Heart right ventricle (tissue), 16 donors: ENCODE results near the gene GRIK2. TPM values are rescaled to one million over a fixed set of nuclear protein-coding genes. Genes with fewer than 3 reads are reported as not detected.
A peak's percentile ranks its signal among the peaks of the same experiment; 100 is the strongest.

Experiments
- ATAC-seq, 8 donors: fragments of 200-7000 bp; cut with Tn5 transposase; one replicate each; pipeline ENCODE4 v1.9.1; 2020; ENCODE audit warnings: mild to moderate bottlenecking in 8 of 8, moderate library complexity in 8 of 8, moderate number of reproducible peaks in 1 of 8
- DNase-seq, 2 donors: peaks; one replicate each; pipeline ENCODE4 v3.0.0-alpha.2; 2020
- H3K27ac ChIP-seq, 10 donors: fragments of 200-600 bp; sonication (generic) in 2 of 10; one replicate each; pipeline versions ENCODE4 v1.5.0 to v1.8.0; 2020 to 2022; ENCODE audit warnings: mild to moderate bottlenecking in 3 of 10
- H3K27me3 ChIP-seq, 7 donors: fragments of 200-600 bp; one replicate each; pipeline ENCODE4 v1.8.0; 2021 to 2022; ENCODE audit warnings: mild to moderate bottlenecking in 2 of 7
- H3K36me3 ChIP-seq, 9 donors: fragments of 200-600 bp; sonication (generic) in 1 of 9; one replicate each; pipeline versions ENCODE4 v1.5.0 to v1.8.0; 2020 to 2022; ENCODE audit warnings: mild to moderate bottlenecking in 2 of 9
- H3K4me1 ChIP-seq, 9 donors: fragments of 200-600 bp; sonication (generic) in 1 of 9; one replicate each; pipeline versions ENCODE4 v1.5.0 to v1.8.0; 2020 to 2022; ENCODE audit warnings: mild to moderate bottlenecking in 4 of 9
- H3K4me3 ChIP-seq, 10 donors: fragments of 200-600 bp; sonication (generic) in 2 of 10; one replicate each; pipeline versions ENCODE4 v1.5.0 to v1.8.0; 2020 to 2022; ENCODE audit warnings: mild to moderate bottlenecking in 7 of 10, moderate library complexity in 2 of 10
- H3K9me3 ChIP-seq, 11 donors: fragments of 200-600 bp in 10 of 11; sonication (generic) in 2 of 11; one replicate each; pipeline versions ENCODE4 v1.5.0 to v1.8.0; 2013 to 2022; ENCODE audit warnings: mild to moderate bottlenecking in 2 of 11, control low read depth in 1 of 11, moderate library complexity in 1 of 11
- WGBS, 2 donors: extraction: QIAGEN DNeasy Blood & Tissue Kit; methylation state at CpG; one replicate each; pipeline ENCODE4 v1.1.7; 2013; ENCODE audit warnings: inconsistent platforms in 1 of 2; 5-methylcytosine and 5-hydroxymethylcytosine counted together
- intact Hi-C, 10 donors: fragments of 100-400 bp; cut with DNase I; formaldehyde crosslinking; loops; one replicate each; pipeline versions ENCODE4 v1.11.1 to v1.14.2; 2022
- polyA plus RNA-seq, 2 donors: library from polyadenylated mRNA; stranded (reverse); fragments of 200-250 nt; gene quantifications; one replicate each; pipeline ENCODE4 v1.2.3, GENCODE V29; 2013
- total RNA-seq, 10 donors: library from RNA; stranded (reverse); fragmentation: NEBNext Ultra II Directional in 3 of 10; extraction: Animal tissue kit (Norgen Biotek cat#: 25700) in 3 of 10; gene quantifications; one replicate each; pipeline versions ENCODE4 v1.2.1 to v1.2.4, GENCODE V29; 2021 to 2023
- TF ChIP-seq, protein P1 (sequence below), 9 donors: fragments of 200-600 bp; sonication (generic) in 2 of 9; IDR thresholded peaks; one replicate each; pipeline versions ENCODE4 v1.5.0 to v1.8.0; 2021 to 2022; ENCODE audit warnings: antibody characterized with exemption in 9 of 9, mild to moderate bottlenecking in 5 of 9, moderate library complexity in 1 of 9
- donor health status: Arrhythmogenic right ventricular cardiomyopathy.
- donor health status: ischemic (EF 13 %, LVEDD 7.1; RV severe dilation, severe dysfunction).
- donor health status: healthy with polysubstance abuse.
- donor health status: DM: no; HTN: yes; CAD: no.
- donor health status: DM: no; HTN: no; CAD: no.
- donor health status: ischemic (EF 25% LVEDD 6.9; RV normal size, moderate dysfunction).
- donor health status: ischemic (EF 25% LVEDD 5.7; RV mildly dilated, moderate dysfunction).
- donor health status: healthy.
- donor health status: DM: yes; HTN: yes; CAD: no.
- donor health status: Ischemic cardiomyopathy.
- donor health status: ischemic (EF 35%, LVEDD 5.7; RV mildly dilated, moderate dysfunction).
- donor health status: nonischemic (EF 11% LVEDD 7.7; RV severe dilation, severe dysfunction).
- donor health status: DM: yes; HTN: yes; CAD: no.
- donor health status: PGD.
- donor health status: ischemic (EF 29% LVEDD 5.4; RV normal size, mild dysfunction).
- donor health status: nonischemic (EF 23%, LVEDD 6.1; RV moderate dilation, normal function).

GRIK2 gene
- total and polyA plus RNA-seq, 12 donors = 0.13 to 7.0 (median 2.5) TPM

DNA sequence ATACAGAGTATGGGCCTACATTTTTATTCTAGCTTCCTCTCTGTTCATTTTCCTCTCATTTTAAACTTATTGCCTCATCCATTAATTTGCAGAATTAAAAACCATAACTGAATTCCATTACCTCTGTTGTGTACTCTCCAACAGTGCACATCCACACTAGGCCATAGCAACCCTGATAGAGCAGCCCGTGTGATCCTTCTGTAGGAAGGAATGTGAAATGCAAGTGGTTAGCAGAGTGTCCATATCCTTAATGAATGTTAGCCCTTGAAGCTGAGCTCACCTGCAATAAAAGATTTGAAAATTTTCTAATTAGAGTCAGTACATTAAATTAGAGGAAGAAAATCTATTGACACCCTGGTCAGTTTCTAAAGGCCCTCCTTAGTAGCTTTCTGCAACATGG lies 6.5 kb upstream of the GRIK2 start:
- no peaks in the 10 kb centered on the region for H3K36me3 ChIP-seq
- DNase-seq (no peak), ATAC-seq (no peak)
- TF ChIP-seq, protein P1, sequence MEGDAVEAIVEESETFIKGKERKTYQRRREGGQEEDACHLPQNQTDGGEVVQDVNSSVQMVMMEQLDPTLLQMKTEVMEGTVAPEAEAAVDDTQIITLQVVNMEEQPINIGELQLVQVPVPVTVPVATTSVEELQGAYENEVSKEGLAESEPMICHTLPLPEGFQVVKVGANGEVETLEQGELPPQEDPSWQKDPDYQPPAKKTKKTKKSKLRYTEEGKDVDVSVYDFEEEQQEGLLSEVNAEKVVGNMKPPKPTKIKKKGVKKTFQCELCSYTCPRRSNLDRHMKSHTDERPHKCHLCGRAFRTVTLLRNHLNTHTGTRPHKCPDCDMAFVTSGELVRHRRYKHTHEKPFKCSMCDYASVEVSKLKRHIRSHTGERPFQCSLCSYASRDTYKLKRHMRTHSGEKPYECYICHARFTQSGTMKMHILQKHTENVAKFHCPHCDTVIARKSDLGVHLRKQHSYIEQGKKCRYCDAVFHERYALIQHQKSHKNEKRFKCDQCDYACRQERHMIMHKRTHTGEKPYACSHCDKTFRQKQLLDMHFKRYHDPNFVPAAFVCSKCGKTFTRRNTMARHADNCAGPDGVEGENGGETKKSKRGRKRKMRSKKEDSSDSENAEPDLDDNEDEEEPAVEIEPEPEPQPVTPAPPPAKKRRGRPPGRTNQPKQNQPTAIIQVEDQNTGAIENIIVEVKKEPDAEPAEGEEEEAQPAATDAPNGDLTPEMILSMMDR (IDR thresholded peaks at IDR 0.05) = peak in 1 of 9 donors; percentile 10
- no peaks in the 10 kb centered on the region for H3K4me1 ChIP-seq
- WGBS, 2 donors = 20 to 22% methylated on average over 1 of the region's 1 CpG
- no peak overlapping the region for H3K4me3 ChIP-seq
- no peak overlapping the region for H3K27ac ChIP-seq
- intact Hi-C loops = no loop called here
- peaks cover under 1 to 27% (median 14%) of the 10 kb centered on the region in 7 donors for H3K27me3 ChIP-seq
- peaks cover 0 to 2% (median 0%) of the 10 kb centered on the region in 11 donors for H3K9me3 ChIP-seq

DNA sequence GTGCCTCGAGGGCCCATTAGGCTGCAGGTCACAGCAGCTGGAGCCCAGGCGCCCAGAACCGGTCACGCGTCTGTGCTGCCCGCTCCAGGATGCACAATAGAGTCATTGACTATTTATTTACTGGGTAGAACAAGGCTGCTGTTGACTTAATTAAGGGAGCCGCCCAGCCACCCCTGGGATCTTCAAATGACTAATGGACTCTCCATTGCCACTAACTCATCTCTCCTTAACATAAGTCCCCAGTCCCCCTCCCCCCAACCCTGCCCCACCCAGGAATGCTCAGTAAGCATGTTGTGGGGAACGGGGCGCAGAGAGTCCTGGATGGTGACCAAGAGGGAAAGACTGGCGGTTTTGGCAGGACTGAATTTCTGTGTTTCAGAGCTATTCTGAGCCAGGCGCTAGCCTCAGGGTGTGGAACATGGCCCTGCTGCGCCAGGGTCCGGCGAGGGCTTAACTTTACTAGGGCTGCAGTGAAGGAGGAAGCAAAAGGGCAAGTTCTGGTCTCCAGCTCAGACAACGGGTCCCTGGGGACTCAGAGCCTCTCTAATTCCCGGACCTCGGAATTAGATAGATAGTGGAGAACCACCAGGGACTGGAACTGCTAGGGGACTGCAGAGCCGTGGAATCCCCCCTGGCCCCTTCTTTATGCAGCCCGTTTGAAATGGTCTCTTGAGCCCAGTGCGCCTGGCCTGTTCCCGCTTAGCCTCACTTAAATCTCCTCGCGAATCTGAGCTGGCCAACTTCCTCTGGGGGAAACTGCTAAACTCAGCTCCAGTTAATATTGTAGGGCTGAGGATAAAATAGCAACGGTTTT lies 1.5 kb upstream of the GRIK2 start:
- Histone ChIP-seq H3K36me3 (no peaks in the 10 kb centered on the region), H3K4me3 (peak overlapping the region in 6 of 10 donors; percentile 0 to 54 (median 46)), H3K9me3 (peaks cover 0 to 2% (median 0%) of the 10 kb centered on the region in 11 donors), H3K27ac (no peak overlapping the region), H3K4me1 (peaks cover 0 to 20% (median 0%) of the 10 kb centered on the region in 9 donors), H3K27me3 (peaks cover 11 to 61% (median 42%) of the 10 kb centered on the region in 7 donors)
- TF ChIP-seq, protein P1 (IDR thresholded peaks at IDR 0.05) = no peak
- ATAC-seq (no peak), DNase-seq (no peak)
- WGBS, 2 donors = 6 to 9% methylated on average over 24 of the region's 24 CpGs
- intact Hi-C loops = no loop called here

DNA sequence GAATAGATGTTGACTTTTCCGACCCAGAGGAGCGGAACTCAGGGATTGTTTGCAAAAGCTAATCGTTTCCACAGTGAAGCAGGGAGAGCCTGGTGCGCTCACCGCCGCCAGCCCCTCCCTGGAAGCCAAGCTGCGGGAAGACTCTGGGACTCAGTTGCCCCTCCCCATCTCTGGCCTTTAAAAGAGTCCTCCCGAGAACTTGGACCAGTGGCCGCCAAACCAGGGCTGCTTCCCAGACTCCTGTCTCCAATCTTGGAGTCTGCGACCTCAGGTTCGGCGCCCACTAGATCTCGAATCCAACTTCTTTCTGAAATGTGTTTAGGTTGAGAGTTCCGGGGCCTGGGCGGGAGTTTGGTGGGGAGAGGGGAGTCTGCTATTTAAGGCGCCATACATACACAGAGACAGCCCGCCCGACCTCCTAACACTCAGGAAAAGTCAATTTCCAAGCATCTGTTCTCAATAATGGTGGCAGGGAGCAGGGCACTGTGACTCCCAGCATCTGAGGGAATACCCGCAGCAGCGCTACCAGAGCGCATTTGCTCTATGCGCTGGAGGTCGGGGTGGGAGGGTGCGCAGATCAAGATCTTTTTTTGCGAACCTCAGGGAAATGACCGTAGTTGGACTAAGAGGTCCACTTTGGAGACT lies 800 bp upstream of the GRIK2 start:
- no peak for DNase-seq
- H3K9me3 ChIP-seq = peaks cover 0 to 2% (median 0%) of the 10 kb centered on the region in 11 donors
- peaks cover 0 to 20% (median 0%) of the 10 kb centered on the region in 9 donors for H3K4me1 ChIP-seq
- whole genome bisulfite sequencing, 2 donors = 2% methylated on average over 26 of the region's 26 CpGs
- intact Hi-C loops = no loop called here
- no peak overlapping the region for H3K27ac ChIP-seq
- no peaks in the 10 kb centered on the region for H3K36me3 ChIP-seq
- peaks cover 11 to 68% (median 42%) of the 10 kb centered on the region in 7 donors for H3K27me3 ChIP-seq
- TF ChIP-seq, protein P1 (IDR thresholded peaks at IDR 0.05) = no peak
- peak overlapping the region; percentile 0 to 54 (median 46) for H3K4me3 ChIP-seq
- ATAC-seq = no peak

DNA sequence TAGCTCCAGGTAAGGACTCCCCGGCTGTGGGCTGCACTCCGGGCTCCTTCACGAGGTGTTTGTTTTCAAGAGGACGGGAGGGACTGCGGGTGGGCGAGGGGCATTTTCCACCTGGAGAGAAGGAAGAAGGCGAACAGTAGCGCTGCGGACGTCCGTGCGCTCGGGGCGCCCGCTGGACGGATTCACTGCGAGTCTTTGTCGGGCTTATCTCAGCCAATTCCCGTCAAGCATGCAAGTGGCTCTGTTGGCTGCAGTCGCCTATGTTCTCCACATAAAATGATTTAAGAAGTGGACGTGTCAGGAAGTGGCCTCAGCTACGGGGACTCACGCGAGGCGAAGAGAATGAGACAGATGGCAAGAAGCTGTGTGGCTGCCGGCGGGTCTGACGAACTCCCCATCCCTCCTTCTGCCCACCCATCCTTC lies 332 bp downstream of the GRIK2 start:
- ATAC-seq = peak in 3 of 8 donors; percentile 31 to 58 (median 42)
- Histone ChIP-seq H3K27ac (peak overlapping the region in 1 of 10 donors; percentile 23), H3K4me1 (peaks cover 0 to 20% (median 0%) of the 10 kb centered on the region in 9 donors), H3K4me3 (peak overlapping the region; percentile 5 to 54 (median 46)), H3K27me3 (peaks cover 11 to 80% (median 53%) of the 10 kb centered on the region in 7 donors), H3K36me3 (no peaks in the 10 kb centered on the region), H3K9me3 (peaks cover 0 to 2% (median 0%) of the 10 kb centered on the region in 11 donors)
- WGBS, 2 donors = 0 to 1% methylated on average over 28 of the region's 28 CpGs
- DNase-seq = peak in 1 of 2 donors; percentile 11
- TF ChIP-seq, protein P1 (IDR thresholded peaks at IDR 0.05) = no peak
- intact Hi-C loops = no loop called here
